ENCODE data around the gene APBA3.

The APBA3 gene

DNA sequence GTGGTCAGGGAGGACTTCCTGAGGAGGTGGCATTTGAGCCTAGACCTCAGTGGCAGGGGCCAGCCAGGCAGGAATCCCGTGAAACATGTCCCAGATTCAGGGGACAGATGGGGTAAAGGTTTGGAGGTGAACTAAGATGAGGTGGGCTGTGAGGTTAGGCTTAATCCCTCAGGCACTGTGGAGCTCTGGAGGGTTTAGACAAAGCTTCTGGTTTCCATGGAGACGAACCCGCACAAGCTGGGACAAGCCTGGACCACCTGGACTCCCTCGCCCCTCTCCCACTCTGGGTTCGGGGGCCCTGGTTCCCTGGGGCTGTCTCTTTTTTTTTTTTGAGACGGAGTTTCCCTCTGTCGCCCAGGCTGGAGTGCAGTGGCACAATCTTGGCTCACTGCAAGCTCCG lies 37.6 kb downstream of the APBA3 start:
- H3K36me3 ChIP-seq (replicated peaks) = no peaks in the 10 kb centered on the region
- H3K27ac ChIP-seq = no peak overlapping the region

GRCh38 chr19:3723110-3723488 lies 38.4 kb downstream of the APBA3 start:
- Histone ChIP-seq H3K36me3 (replicated peaks) (no peaks in the 10 kb centered on the region), H3K4me3 (ENCODE audit: low read depth, low read length) (no peak overlapping the region), H3K27ac (no peak overlapping the region), H3K27me3 (replicated peaks) (peaks cover 15% of the 10 kb centered on the region)
- in situ Hi-C loops (cut with HindIII; ENCODE audit: low pct_ligation_motif_present, low sequenced_read_pairs) = no loop called here
- DNase-seq = no peak
- no peak for TF ChIP-seq CTCF (IDR thresholded peaks at IDR 0.05; ENCODE audit: low read depth, low read length, missing control alignments)

More for the DNA sequence above, 37.6 kb downstream of the APBA3 start:
- DNase-seq = no peak
- in situ Hi-C loops (cut with HindIII; ENCODE audit: low pct_ligation_motif_present, low sequenced_read_pairs) = no loop called here
- Histone ChIP-seq H3K4me3 (ENCODE audit: low read depth, low read length) (no peak overlapping the region), H3K27me3 (replicated peaks) (peaks cover 15% of the 10 kb centered on the region)
- no peak for TF ChIP-seq CTCF (IDR thresholded peaks at IDR 0.05; ENCODE audit: low read depth, low read length, missing control alignments)

DNA sequence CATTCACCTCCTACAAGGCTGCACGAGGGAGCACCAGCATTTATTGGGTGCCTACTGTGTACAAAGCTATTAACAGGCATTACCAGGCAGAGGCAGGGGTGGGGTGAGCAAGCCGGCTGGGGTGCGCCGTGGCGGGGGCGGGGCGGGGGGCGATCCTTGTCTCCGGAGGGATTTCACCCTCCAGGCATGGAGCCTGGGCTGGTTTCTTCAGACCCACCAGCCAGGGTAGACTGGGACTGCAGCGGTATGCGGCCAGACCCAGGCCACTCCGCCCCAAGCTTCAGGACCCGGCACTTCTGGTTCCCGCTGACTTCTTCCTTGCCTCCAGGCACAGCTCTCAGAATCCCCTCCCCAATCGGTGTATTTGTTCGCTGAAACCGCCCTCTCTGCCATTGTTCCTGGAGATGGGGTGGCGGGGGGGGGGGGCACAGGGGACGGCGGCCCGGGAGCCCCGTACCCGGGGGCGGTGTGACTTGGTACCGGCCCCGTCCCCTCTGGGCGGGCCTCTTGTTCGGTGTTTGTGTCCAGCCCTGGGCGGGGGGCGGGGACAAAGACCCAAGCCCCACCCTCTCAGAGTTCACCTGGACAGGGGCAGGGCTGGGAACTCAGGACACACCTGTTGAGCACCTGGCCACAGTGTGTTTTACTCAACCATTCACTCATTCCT lies 38.9 kb downstream of the APBA3 start:
- no peak for DNase-seq
- in situ Hi-C loops (cut with HindIII; ENCODE audit: low pct_ligation_motif_present, low sequenced_read_pairs) = no loop called here
- no peaks in the 10 kb centered on the region for H3K36me3 ChIP-seq (replicated peaks)
- H3K27me3 ChIP-seq (replicated peaks) = peaks cover 15% of the 10 kb centered on the region
- H3K4me3 ChIP-seq (ENCODE audit: low read depth, low read length) = no peak overlapping the region
- H3K27ac ChIP-seq = no peak overlapping the region
- no peak for TF ChIP-seq CTCF (IDR thresholded peaks at IDR 0.05; ENCODE audit: low read depth, low read length, missing control alignments)

- H3K27ac ChIP-seq = no peak overlapping the region
- H3K4me3 ChIP-seq (ENCODE audit: low read depth, low read length) = no peak overlapping the region
- in situ Hi-C loops (cut with HindIII; ENCODE audit: low pct_ligation_motif_present, low sequenced_read_pairs) = no loop called here
- DNase-seq = no peak
- peaks cover 15% of the 10 kb centered on the region for H3K27me3 ChIP-seq (replicated peaks)
- no peak for TF ChIP-seq CTCF (IDR thresholded peaks at IDR 0.05; ENCODE audit: low read depth, low read length, missing control alignments)
- H3K36me3 ChIP-seq (replicated peaks) = no peaks in the 10 kb centered on the region
Measured at GRCh38 chr19:3721887-3722442, 39.5 kb downstream of the APBA3 start.

DNA sequence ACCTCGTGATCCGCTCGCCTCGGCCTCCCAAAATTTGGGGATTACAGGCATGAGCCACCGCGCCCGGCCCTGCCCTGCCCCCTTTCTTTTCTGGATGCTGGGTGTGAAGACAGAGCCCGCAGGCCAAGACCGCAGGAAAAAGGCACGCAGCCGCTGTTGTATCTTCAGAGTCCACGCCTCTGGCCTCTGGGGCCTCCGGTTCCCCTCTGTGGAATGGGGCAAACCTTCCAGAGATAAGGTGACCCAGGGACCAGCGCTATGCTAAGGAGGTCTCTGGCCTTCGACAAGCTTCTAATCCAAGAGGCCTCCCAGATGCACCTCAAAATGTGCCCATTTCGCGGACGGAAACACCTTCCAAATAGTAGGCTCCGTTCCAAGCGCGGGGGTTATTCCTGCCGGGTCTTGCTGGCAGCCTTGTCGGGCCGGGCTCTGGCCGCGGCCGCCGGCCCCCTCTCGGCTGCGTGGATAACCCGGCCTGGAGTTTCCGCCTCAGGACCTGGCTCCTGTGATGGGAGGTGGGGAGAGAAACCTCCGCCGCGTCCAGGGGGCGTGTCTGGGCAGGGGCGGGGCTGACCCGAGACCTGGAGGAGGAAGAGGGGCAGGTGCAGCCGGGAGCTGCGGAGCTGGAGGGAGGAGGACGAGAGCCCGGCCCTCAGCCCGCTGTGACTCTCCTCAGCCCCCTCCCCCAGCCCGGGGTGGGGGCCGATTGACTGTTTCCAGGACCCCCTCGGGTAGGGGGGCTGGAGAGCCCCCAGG lies 40.2 kb downstream of the APBA3 start:
- H3K4me3 ChIP-seq (ENCODE audit: low read depth, low read length) = no peak overlapping the region
- peaks cover 15% of the 10 kb centered on the region for H3K27me3 ChIP-seq (replicated peaks)
- no peak overlapping the region for H3K27ac ChIP-seq
- DNase-seq = peak; percentile 76
- H3K36me3 ChIP-seq (replicated peaks) = no peaks in the 10 kb centered on the region
- in situ Hi-C loops (cut with HindIII; ENCODE audit: low pct_ligation_motif_present, low sequenced_read_pairs) = no loop called here
- TF ChIP-seq CTCF (IDR thresholded peaks at IDR 0.05; ENCODE audit: low read depth, low read length, missing control alignments) = no peak

Measured in brain microvascular endothelial cell (primary cell).